IgD-negative memory B cell (primary cell): ENCODE measurements around the gene CTIF. TPM values are rescaled to one million over a fixed set of nuclear protein-coding genes. Genes with fewer than 3 reads are reported as not detected.

Source experiments
- H3K27ac Mint-ChIP-seq, 3 donors: one replicate each; pipeline ENCODE4 v1.8.0; 2020 to 2022; ENCODE audit warnings: mild to moderate bottlenecking in 3 of 3, mixed read lengths in 3 of 3, moderate library complexity in 1 of 3
- H3K27me3 Mint-ChIP-seq: one replicate; pipeline ENCODE4 v1.8.0; 2021; ENCODE audit warnings: mixed read lengths
- H3K36me3 Mint-ChIP-seq: one replicate; pipeline ENCODE4 v1.8.0; 2020; ENCODE audit warnings: mild to moderate bottlenecking, mixed read lengths
- H3K4me1 Mint-ChIP-seq, 3 donors: one replicate each; pipeline ENCODE4 v1.8.0; 2020 to 2022; ENCODE audit warnings: mixed read lengths in 3 of 3, mild to moderate bottlenecking in 1 of 3
- H3K4me3 Mint-ChIP-seq, 4 donors: one replicate each; pipeline ENCODE4 v1.8.0; 2020 to 2022; ENCODE audit warnings: mild to moderate bottlenecking in 4 of 4, mixed read lengths in 4 of 4, moderate library complexity in 3 of 4
- H3K9me3 Mint-ChIP-seq, 3 donors: one replicate each; pipeline ENCODE4 v1.8.0; 2020 to 2021; ENCODE audit warnings: mixed read lengths in 3 of 3, mild to moderate bottlenecking in 1 of 3
- polyA plus RNA-seq: library from polyadenylated mRNA; unstranded; fragments of 300-500 nt; fragmentation: Illumina TruSeq; gene quantifications from one replicate; pipeline ENCODE4 v1.2.3, GENCODE V29; 2021

Gene CTIF
- polyA plus RNA-seq, 1 donor from 2014 or later: not detected

GRCh38 chr18:48835119-48835518, 296.3 kb downstream of the CTIF start:
- Mint-ChIP-seq H3K9me3 (no peaks in the 10 kb centered on the region), H3K27me3 (peaks cover 7% of the 10 kb centered on the region)

GRCh38 chr18:48835745-48836170, 296.9 kb downstream of the CTIF start:
- Mint-ChIP-seq H3K27ac (peak overlapping the region in 1 of 3 donors; percentile 76), H3K4me3 (no peak overlapping the region), H3K36me3 (no peaks in the 10 kb centered on the region), H3K27me3 (peaks cover 7% of the 10 kb centered on the region), H3K4me1 (peaks cover 25 to 34% (median 29%) of the 10 kb centered on the region in 3 donors), H3K9me3 (no peaks in the 10 kb centered on the region)

More at GRCh38 chr18:48835119-48835518, 296.3 kb downstream of the CTIF start:
- Mint-ChIP-seq H3K36me3 (no peaks in the 10 kb centered on the region), H3K27ac (peak overlapping the region in 1 of 3 donors; percentile 90), H3K4me3 (peak overlapping the region in 3 of 4 donors; percentile 69 to 95 (median 92)), H3K4me1 (peaks cover 25 to 34% (median 29%) of the 10 kb centered on the region in 3 donors)

GRCh38 chr18:48836231-48836805, 297.5 kb downstream of the CTIF start:
- H3K4me1 Mint-ChIP-seq: peaks cover 24 to 34% (median 29%) of the 10 kb centered on the region in 3 donors
- H3K4me3 Mint-ChIP-seq: no peak overlapping the region
- peak overlapping the region in 1 of 3 donors; percentile 76 for H3K27ac Mint-ChIP-seq
- peaks cover 7% of the 10 kb centered on the region for H3K27me3 Mint-ChIP-seq
- H3K36me3 Mint-ChIP-seq: no peaks in the 10 kb centered on the region
- no peaks in the 10 kb centered on the region for H3K9me3 Mint-ChIP-seq

- Mint-ChIP-seq H3K9me3 (no peaks in the 10 kb centered on the region), H3K4me1 (peaks cover 27 to 37% (median 29%) of the 10 kb centered on the region in 3 donors), H3K4me3 (no peak overlapping the region), H3K27me3 (peaks cover 7% of the 10 kb centered on the region), H3K36me3 (no peaks in the 10 kb centered on the region), H3K27ac (no peak overlapping the region)
These were observed 298.2 kb downstream of the CTIF start for GRCh38 chr18:48836806-48837615.

- Mint-ChIP-seq H3K36me3 (no peaks in the 10 kb centered on the region), H3K27me3 (peaks cover 7% of the 10 kb centered on the region), H3K9me3 (no peaks in the 10 kb centered on the region), H3K4me1 (peaks cover 30 to 39% (median 32%) of the 10 kb centered on the region in 3 donors), H3K27ac (no peak overlapping the region), H3K4me3 (no peak overlapping the region)
These were observed 298.8 kb downstream of the CTIF start for GRCh38 chr18:48837676-48838075.

- H3K9me3 Mint-ChIP-seq: no peaks in the 10 kb centered on the region
- H3K4me3 Mint-ChIP-seq: no peak overlapping the region
- H3K36me3 Mint-ChIP-seq: no peaks in the 10 kb centered on the region
- peaks cover 26 to 34% (median 28%) of the 10 kb centered on the region in 3 donors for H3K4me1 Mint-ChIP-seq
- H3K27me3 Mint-ChIP-seq: peaks cover 4% of the 10 kb centered on the region
- no peak overlapping the region for H3K27ac Mint-ChIP-seq
These were observed 299.4 kb downstream of the CTIF start for GRCh38 chr18:48838166-48838775.

GRCh38 chr18:48838921-48839818, 300.3 kb downstream of the CTIF start:
- Mint-ChIP-seq H3K9me3 (no peaks in the 10 kb centered on the region), H3K4me3 (no peak overlapping the region), H3K27me3 (peaks cover 2% of the 10 kb centered on the region), H3K4me1 (peaks cover 21 to 34% (median 24%) of the 10 kb centered on the region in 3 donors), H3K27ac (peak overlapping the region in 1 of 3 donors; percentile 65), H3K36me3 (no peaks in the 10 kb centered on the region)

GRCh38 chr18:48839819-48840490, 301.1 kb downstream of the CTIF start:
- Mint-ChIP-seq H3K4me3 (no peak overlapping the region), H3K27me3 (no peaks in the 10 kb centered on the region), H3K27ac (no peak overlapping the region)

GRCh38 chr18:48840491-48840877, 301.7 kb downstream of the CTIF start:
- Mint-ChIP-seq H3K27me3 (no peaks in the 10 kb centered on the region), H3K4me1 (peaks cover 12 to 23% (median 15%) of the 10 kb centered on the region in 3 donors), H3K4me3 (no peak overlapping the region), H3K27ac (no peak overlapping the region), H3K36me3 (peaks cover under 1% of the 10 kb centered on the region), H3K9me3 (no peaks in the 10 kb centered on the region)

More at GRCh38 chr18:48839819-48840490, 301.1 kb downstream of the CTIF start:
- no peaks in the 10 kb centered on the region for H3K9me3 Mint-ChIP-seq
- H3K4me1 Mint-ChIP-seq: peaks cover 16 to 27% (median 17%) of the 10 kb centered on the region in 3 donors
- H3K36me3 Mint-ChIP-seq: no peaks in the 10 kb centered on the region

- Mint-ChIP-seq H3K4me1 (peaks cover 12 to 23% (median 17%) of the 10 kb centered on the region in 3 donors), H3K36me3 (peaks cover 1% of the 10 kb centered on the region), H3K4me3 (peak overlapping the region in 1 of 4 donors; percentile 83), H3K27me3 (no peaks in the 10 kb centered on the region), H3K9me3 (peaks cover 0 to 2% (median 0%) of the 10 kb centered on the region in 3 donors), H3K27ac (peak overlapping the region in 1 of 3 donors; percentile 70)
These were observed 302.8 kb downstream of the CTIF start for GRCh38 chr18:48841381-48842258.

GRCh38 chr18:48842259-48843061, 303.6 kb downstream of the CTIF start:
- Mint-ChIP-seq H3K27ac (peak overlapping the region in 2 of 3 donors; percentile 67 to 70), H3K27me3 (no peaks in the 10 kb centered on the region), H3K4me3 (peak overlapping the region in 3 of 4 donors; percentile 30 to 83 (median 33)), H3K4me1 (peaks cover 12 to 23% (median 17%) of the 10 kb centered on the region in 3 donors), H3K9me3 (peaks cover 0 to 3% (median 0%) of the 10 kb centered on the region in 3 donors), H3K36me3 (peaks cover 1% of the 10 kb centered on the region)

- no peak overlapping the region for H3K4me3 Mint-ChIP-seq
- no peaks in the 10 kb centered on the region for H3K27me3 Mint-ChIP-seq
- H3K9me3 Mint-ChIP-seq: peaks cover 0 to 3% (median 0%) of the 10 kb centered on the region in 3 donors
- peaks cover 1% of the 10 kb centered on the region for H3K36me3 Mint-ChIP-seq
- H3K4me1 Mint-ChIP-seq: peaks cover 10 to 23% (median 14%) of the 10 kb centered on the region in 3 donors
- no peak overlapping the region for H3K27ac Mint-ChIP-seq
These were observed 304.3 kb downstream of the CTIF start for GRCh38 chr18:48843162-48843561.
